SK-N-SH treated with all-trans-retinoic acid at 6 μM for 48 hours (cell line): ENCODE results near the gene LRRFIP2.

Experiments
- ATAC-seq: fragments of 200-7000 bp; cut with Tn5 transposase; 3 replicates; pipeline ENCODE4 v1.9.1; 2020; ENCODE audit warnings: mild to moderate bottlenecking, moderate library complexity
- ARNTL ChIP-seq: fragments of 450-650 bp; formaldehyde crosslinking; IDR thresholded peaks from 2 replicates; pipeline ENCODE4 v1.5.0; 2020; ENCODE audit warnings: low read depth, mild to moderate bottlenecking, moderate library complexity, borderline replicate concordance
- BACH2 ChIP-seq: fragments of 250-450 bp; sonication (Bioruptor Pico); IDR thresholded peaks from 2 replicates; pipeline ENCODE4 v1.9.0; 2021; ENCODE audit warnings: mild to moderate bottlenecking, borderline replicate concordance
- CSDC2 ChIP-seq: fragments of 250-450 bp; sonication (Bioruptor Pico); IDR thresholded peaks from 2 replicates; pipeline ENCODE4 v1.5.0; 2020; ENCODE audit warnings: mild to moderate bottlenecking, moderate library complexity
- ESRRG ChIP-seq: fragments of 250-450 bp; sonication (Bioruptor Pico); IDR thresholded peaks from 2 replicates; pipeline ENCODE4 v1.6.1; 2021; ENCODE audit warnings: mild to moderate bottlenecking
- ISL1 ChIP-seq: fragments of 250-450 bp; sonication (Bioruptor Pico); IDR thresholded peaks from 2 replicates; pipeline ENCODE4 v2.1.2; 2022; ENCODE audit warnings: mild to moderate bottlenecking, moderate library complexity
- OSR1 ChIP-seq: fragments of 250-450 bp; sonication (Bioruptor Pico); IDR thresholded peaks from 2 replicates; pipeline ENCODE4 v1.8.0; 2022; ENCODE audit warnings: moderate library complexity, mild to moderate bottlenecking, inconsistent platforms
- PPARA ChIP-seq: fragments of 250-450 bp; sonication (Bioruptor Pico); IDR thresholded peaks from 2 replicates; pipeline ENCODE4 v1.5.0; 2020; ENCODE audit warnings: mild to moderate bottlenecking, borderline replicate concordance
- RARB ChIP-seq: fragments of 250-450 bp; sonication (Bioruptor Pico); IDR thresholded peaks from 2 replicates; pipeline ENCODE4 v1.8.0; 2021; ENCODE audit warnings: mild to moderate bottlenecking, moderate library complexity
- SNAI2 ChIP-seq: fragments of 250-450 bp; sonication (Bioruptor Pico); IDR thresholded peaks from 2 replicates; pipeline ENCODE4 v1.5.0; 2020; ENCODE audit warnings: mild to moderate bottlenecking, moderate library complexity
- TCF4 ChIP-seq: fragments of 250-450 bp; sonication (Bioruptor Pico); IDR thresholded peaks from 2 replicates; pipeline ENCODE4 v1.8.0; 2021; ENCODE audit warnings: mild to moderate bottlenecking, moderate library complexity, borderline replicate concordance
- TOX ChIP-seq: fragments of 250-450 bp; sonication (Bioruptor Pico); IDR thresholded peaks from 2 replicates; pipeline ENCODE4 v1.8.0; 2021; ENCODE audit warnings: mild to moderate bottlenecking, moderate library complexity, borderline replicate concordance
- ZC3H10 ChIP-seq: fragments of 250-450 bp; sonication (Bioruptor Pico); IDR thresholded peaks from 2 replicates; pipeline ENCODE4 v1.5.1; 2021; ENCODE audit warnings: mild to moderate bottlenecking, moderate library complexity
- ZFP3 ChIP-seq: fragments of 250-450 bp; sonication (Bioruptor Pico); IDR thresholded peaks from 2 replicates; pipeline ENCODE4 v1.5.0; 2020; ENCODE audit warnings: mild to moderate bottlenecking, moderate library complexity
- ZFP30 ChIP-seq: fragments of 450-650 bp; formaldehyde crosslinking; IDR thresholded peaks from 2 replicates; pipeline ENCODE4 v1.5.0; 2022; ENCODE audit warnings: mild to moderate bottlenecking, moderate library complexity
- ZNF565 ChIP-seq: fragments of 450-650 bp; formaldehyde crosslinking; conservative IDR thresholded peaks from 2 replicates; pipeline ENCODE4 v1.5.0; 2020; ENCODE audit warnings: low read depth, mild to moderate bottlenecking, moderate library complexity
- ZNF70 ChIP-seq: fragments of 450-650 bp; formaldehyde crosslinking; IDR thresholded peaks from 2 replicates; pipeline ENCODE4 v1.5.0; 2020; ENCODE audit warnings: mild to moderate bottlenecking, moderate library complexity
- ZNF8 ChIP-seq: fragments of 450-650 bp; formaldehyde crosslinking; IDR thresholded peaks from 2 replicates; pipeline ENCODE4 v1.5.0; 2020; ENCODE audit warnings: mild to moderate bottlenecking, moderate library complexity
- TF ChIP-seq, protein P1 (sequence below): fragments of 250-450 bp; sonication (Bioruptor Pico); IDR thresholded peaks from 2 replicates; pipeline ENCODE4 v1.8.0; 2020; ENCODE audit warnings: mild to moderate bottlenecking, moderate library complexity, borderline replicate concordance
- TF ChIP-seq, protein P2 (sequence below): fragments of 250-450 bp; sonication (Bioruptor Pico); IDR thresholded peaks from 2 replicates; pipeline ENCODE4 v1.5.0; 2020; ENCODE audit warnings: mild to moderate bottlenecking, moderate library complexity
- TF ChIP-seq, protein P3 (sequence below): fragments of 250-450 bp; sonication (Bioruptor Pico); IDR thresholded peaks from 2 replicates; pipeline ENCODE4 v1.5.1; 2020; ENCODE audit warnings: low read depth, mild to moderate bottlenecking, moderate library complexity

The LRRFIP2 gene

DNA sequence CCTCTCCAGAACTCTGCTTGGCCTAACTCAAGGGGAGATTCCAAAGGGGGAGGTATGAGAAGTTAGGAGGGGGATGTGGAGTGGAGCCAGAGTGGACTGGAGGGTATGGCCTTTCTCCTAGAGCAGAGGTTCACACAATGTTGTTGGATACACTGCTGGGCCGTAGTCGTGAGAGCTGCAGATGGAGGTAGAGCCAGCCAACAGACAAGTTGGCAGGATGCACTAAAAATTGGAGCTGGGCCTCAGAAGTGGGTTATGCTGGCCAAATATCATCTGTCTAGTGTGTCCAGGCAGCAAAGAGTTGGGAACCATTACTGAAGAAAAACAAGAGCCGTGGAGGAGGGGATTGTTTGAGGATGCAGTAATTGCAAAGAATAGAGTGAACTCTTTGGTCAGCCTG lies 27.7 kb upstream of the LRRFIP2 start:
- TF ChIP-seq CSDC2 (CRISPR knock-in tag) (no peak), RARB (CRISPR knock-in tag) (no peak), ESRRG (CRISPR knock-in tag) (no peak), ZC3H10 (CRISPR knock-in tag) (no peak), ZFP30 (CRISPR knock-in tag) (no peak), ZNF8 (CRISPR knock-in tag) (no peak), SNAI2 (no peak)
- TF ChIP-seq, protein P1, sequence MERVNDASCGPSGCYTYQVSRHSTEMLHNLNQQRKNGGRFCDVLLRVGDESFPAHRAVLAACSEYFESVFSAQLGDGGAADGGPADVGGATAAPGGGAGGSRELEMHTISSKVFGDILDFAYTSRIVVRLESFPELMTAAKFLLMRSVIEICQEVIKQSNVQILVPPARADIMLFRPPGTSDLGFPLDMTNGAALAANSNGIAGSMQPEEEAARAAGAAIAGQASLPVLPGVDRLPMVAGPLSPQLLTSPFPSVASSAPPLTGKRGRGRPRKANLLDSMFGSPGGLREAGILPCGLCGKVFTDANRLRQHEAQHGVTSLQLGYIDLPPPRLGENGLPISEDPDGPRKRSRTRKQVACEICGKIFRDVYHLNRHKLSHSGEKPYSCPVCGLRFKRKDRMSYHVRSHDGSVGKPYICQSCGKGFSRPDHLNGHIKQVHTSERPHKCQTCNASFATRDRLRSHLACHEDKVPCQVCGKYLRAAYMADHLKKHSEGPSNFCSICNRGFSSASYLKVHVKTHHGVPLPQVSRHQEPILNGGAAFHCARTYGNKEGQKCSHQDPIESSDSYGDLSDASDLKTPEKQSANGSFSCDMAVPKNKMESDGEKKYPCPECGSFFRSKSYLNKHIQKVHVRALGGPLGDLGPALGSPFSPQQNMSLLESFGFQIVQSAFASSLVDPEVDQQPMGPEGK, result no peak
- no peak for ATAC-seq

DNA sequence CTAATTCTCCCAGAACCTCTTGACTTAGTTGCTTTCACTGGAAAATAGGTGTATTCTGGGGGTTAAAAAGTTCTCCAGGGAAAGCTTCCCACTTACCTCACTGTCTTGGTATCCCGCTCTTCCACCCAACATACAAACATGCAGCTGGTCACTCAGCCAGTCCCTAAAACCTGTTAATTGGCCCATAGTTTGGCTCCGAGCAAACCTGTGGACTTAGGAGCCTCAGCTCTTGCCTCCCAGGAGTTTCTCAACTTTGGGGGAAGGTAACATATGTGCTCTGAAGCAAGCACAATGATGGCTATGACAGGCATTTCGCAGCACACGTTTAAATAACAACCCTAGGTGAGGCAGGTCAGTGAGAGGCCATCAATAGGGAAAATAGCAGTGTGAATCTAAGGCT lies 25.8 kb upstream of the LRRFIP2 start:
- no peak for TF ChIP-seq ZNF565 (CRISPR knock-in tag)
- TF ChIP-seq, protein P2, sequence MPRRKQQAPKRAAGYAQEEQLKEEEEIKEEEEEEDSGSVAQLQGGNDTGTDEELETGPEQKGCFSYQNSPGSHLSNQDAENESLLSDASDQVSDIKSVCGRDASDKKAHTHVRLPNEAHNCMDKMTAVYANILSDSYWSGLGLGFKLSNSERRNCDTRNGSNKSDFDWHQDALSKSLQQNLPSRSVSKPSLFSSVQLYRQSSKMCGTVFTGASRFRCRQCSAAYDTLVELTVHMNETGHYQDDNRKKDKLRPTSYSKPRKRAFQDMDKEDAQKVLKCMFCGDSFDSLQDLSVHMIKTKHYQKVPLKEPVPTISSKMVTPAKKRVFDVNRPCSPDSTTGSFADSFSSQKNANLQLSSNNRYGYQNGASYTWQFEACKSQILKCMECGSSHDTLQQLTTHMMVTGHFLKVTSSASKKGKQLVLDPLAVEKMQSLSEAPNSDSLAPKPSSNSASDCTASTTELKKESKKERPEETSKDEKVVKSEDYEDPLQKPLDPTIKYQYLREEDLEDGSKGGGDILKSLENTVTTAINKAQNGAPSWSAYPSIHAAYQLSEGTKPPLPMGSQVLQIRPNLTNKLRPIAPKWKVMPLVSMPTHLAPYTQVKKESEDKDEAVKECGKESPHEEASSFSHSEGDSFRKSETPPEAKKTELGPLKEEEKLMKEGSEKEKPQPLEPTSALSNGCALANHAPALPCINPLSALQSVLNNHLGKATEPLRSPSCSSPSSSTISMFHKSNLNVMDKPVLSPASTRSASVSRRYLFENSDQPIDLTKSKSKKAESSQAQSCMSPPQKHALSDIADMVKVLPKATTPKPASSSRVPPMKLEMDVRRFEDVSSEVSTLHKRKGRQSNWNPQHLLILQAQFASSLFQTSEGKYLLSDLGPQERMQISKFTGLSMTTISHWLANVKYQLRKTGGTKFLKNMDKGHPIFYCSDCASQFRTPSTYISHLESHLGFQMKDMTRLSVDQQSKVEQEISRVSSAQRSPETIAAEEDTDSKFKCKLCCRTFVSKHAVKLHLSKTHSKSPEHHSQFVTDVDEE (CRISPR knock-in tag), result no peak
- TF ChIP-seq, protein P3, sequence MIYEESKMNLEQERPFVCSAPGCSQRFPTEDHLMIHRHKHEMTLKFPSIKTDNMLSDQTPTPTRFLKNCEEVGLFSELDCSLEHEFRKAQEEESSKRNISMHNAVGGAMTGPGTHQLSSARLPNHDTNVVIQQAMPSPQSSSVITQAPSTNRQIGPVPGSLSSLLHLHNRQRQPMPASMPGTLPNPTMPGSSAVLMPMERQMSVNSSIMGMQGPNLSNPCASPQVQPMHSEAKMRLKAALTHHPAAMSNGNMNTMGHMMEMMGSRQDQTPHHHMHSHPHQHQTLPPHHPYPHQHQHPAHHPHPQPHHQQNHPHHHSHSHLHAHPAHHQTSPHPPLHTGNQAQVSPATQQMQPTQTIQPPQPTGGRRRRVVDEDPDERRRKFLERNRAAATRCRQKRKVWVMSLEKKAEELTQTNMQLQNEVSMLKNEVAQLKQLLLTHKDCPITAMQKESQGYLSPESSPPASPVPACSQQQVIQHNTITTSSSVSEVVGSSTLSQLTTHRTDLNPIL, result no peak
- TF ChIP-seq, all 23 proteins: peak for 0
- ATAC-seq, result no peak

DNA sequence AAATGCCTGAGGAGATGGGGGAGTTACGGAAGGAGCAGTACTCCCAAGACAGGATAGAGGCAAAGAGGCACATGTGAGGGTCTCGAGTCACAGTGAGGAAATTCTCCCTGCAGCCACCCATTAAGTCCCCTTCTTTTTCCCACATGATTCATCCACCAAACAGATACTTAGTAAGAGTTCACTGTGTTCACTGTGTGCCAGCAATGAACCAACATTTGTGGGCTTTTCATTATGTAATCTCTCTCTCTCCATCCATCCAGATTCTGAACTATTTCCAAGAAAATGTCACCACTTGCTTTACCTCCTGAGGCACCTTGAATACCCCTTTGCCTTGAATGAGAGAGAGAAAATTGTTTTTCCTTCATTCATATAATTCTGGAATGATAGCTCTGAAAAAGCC lies 24.6 kb upstream of the LRRFIP2 start:
- TF ChIP-seq ZFP30 (CRISPR knock-in tag), result no peak
- no peak for TF ChIP-seq ZC3H10 (CRISPR knock-in tag)
- TF ChIP-seq ISL1 (CRISPR knock-in tag), result 0 out of 2 replicates have a peak, but pooled peaks have one; percentile 15
- TF ChIP-seq PPARA, result no peak
- ATAC-seq, result no peak

DNA sequence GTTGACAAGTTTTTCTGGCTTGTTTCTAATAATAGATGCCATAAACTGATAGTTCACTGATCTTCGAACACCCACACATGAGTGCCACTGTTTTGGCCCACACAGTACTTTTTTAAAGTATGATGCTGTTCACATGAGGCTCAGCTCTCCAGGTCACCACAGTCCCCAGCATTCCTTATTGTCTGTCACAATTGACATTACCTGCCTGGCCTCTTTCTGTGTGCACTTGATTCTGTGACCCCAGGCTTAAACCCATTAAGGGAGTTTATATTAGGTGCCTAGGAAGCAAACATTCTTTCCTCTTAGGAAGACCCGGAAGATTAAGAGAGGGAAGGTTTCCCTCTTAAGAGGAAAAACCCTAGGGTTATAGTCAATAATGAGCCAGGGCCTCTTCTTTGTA lies 24.2 kb upstream of the LRRFIP2 start:
- no peak for TF ChIP-seq ZNF565 (CRISPR knock-in tag)
- no peak for TF ChIP-seq ISL1 (CRISPR knock-in tag)
- no peak for TF ChIP-seq TCF4 (CRISPR knock-in tag)
- TF ChIP-seq OSR1 (CRISPR knock-in tag), result no peak
- TF ChIP-seq CSDC2 (CRISPR knock-in tag), result no peak
- TF ChIP-seq SNAI2, result no peak
- no peak for TF ChIP-seq BACH2 (CRISPR knock-in tag)
- TF ChIP-seq, protein P2 (CRISPR knock-in tag), result no peak
- TF ChIP-seq ZNF70 (CRISPR knock-in tag), result no peak
- no peak for TF ChIP-seq ZFP3 (CRISPR knock-in tag)
- no peak for ATAC-seq

DNA sequence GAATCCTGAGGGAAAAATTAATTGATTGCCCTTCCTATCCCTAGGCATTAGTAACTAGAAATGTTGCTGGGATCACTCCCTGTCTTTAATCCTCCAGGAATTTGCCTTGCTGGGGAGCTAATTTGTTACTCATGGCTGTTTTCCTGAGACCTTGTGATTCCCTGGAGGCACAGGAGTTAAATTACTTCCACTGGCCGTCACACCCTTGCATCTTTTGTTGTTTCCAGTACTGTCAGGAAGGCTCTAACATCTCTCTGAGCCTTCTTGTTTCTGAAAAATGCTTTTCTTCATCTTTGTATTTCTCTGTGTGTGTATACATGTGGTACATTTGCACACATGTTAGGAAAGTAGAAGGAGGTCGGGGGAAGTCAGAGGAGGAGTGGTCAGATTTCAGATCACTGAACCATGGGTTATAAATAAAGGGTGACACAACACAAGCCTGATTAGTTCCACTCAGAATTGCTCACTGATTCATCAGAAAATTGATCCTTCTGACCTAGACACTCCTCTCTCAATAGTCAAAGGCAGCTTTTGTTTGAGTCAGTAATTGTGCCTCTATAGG lies 23.5 kb upstream of the LRRFIP2 start:
- ATAC-seq, result no peak
- TF ChIP-seq, protein P3, result no peak
- TF ChIP-seq ZNF8 (CRISPR knock-in tag) (no peak), ARNTL (CRISPR knock-in tag) (no peak), ZC3H10 (CRISPR knock-in tag) (no peak), RARB (CRISPR knock-in tag) (no peak), TOX (CRISPR knock-in tag) (no peak), SNAI2 (no peak)
- TF ChIP-seq, protein P2 (CRISPR knock-in tag), result no peak
